Endothelial cell of umbilical vein (primary cell): ENCODE results near the gene NGEF.

Experiments used
- CTCF ChIP-seq, 2 donors: IDR thresholded peaks; 1 replicate in 1 of 2; 2 replicates in 1 of 2; pipeline ENCODE4 v1.5.1; 2011; ENCODE audit warnings: low read length in 2 of 2, mild to moderate bottlenecking in 2 of 2, moderate library complexity in 2 of 2, control low read depth in 1 of 2, inconsistent platforms in 1 of 2, low read depth in 1 of 2; ENCODE audit not compliant: insufficient read depth in 1 of 2; ENCODE audit errors: extremely low read depth in 1 of 2
- POLR2A ChIP-seq: IDR thresholded peaks from 2 replicates; pipeline ENCODE4 v1.6.1; 2012; ENCODE audit warnings: low read depth, mild to moderate bottlenecking, control low read depth, low read length
- POLR2AphosphoS5 ChIP-seq: IDR thresholded peaks from 2 replicates; pipeline ENCODE4 v1.6.1; 2012; ENCODE audit warnings: low read depth, mild to moderate bottlenecking, control low read depth, low read length, moderate library complexity; ENCODE audit not compliant: insufficient read depth
- TF ChIP-seq, protein P1 (sequence below): IDR thresholded peaks from 2 replicates; pipeline ENCODE4 v1.6.1; 2011; ENCODE audit not compliant: insufficient read depth, insufficient read length

DNA sequence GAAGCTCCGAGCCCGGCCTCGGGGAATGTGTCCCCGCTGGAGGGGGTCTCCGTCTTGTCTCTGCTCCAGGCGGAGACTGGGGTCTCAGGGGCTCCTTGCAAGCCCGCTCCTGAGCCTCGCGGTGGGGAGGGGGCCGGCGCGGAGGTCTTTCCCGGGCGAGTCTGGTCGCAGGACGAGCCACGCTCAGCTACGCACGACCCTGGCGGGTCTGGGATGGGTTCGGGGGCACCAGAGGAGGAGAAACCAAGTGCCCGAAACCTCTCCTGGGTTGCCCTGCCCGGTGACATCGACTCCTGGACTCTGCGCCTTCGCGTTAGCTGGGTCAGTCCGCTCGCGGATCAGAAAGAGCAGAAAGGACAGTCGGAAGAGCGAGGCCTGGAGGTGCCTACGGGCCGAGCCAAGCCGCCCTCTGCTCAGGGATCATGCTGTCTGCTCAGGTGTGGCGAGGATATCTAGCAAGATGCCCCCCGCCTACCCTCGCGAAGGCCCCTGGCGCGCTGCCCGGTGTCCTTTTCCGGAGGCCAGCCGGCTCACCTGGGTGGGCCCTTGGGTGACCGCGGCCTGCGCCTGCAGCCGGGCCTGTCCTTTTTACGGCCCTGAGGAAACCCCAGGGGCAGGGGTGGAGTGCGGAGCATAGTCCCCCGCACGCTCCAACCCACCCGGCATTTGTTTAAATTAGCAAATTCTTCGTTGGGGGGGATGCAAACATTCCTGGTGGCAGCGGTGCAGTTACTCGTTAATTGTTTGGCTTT is 84.3 kb downstream of the NGEF start:
- TF ChIP-seq, protein P1, sequence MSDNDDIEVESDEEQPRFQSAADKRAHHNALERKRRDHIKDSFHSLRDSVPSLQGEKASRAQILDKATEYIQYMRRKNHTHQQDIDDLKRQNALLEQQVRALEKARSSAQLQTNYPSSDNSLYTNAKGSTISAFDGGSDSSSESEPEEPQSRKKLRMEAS, result no peak
- TF ChIP-seq POLR2AphosphoS5 (no peak), CTCF (IDR thresholded peaks at IDR 0.05; ENCODE audit: extremely low read depth in 1 of 2, insufficient read depth in 1 of 2, low read depth in 1 of 2, low read length in 2 of 2) (no peak), POLR2A (no peak)
